Stomach (tissue), 9 donors: Measurements from ENCODE around the gene ZFP62. TPM values are rescaled to one million over a fixed set of nuclear protein-coding genes. Genes with fewer than 3 reads are reported as not detected.

Experiments used
- DNase-seq, 2 donors: peaks; one replicate each; pipeline versions ENCODE4 v3.0.0 to v3.0.0-alpha.2; 2013 to 2019
- H3K27ac ChIP-seq, 5 donors: fragments of 200-600 bp in 4 of 5; sonication (generic) in 4 of 5; one replicate each; pipeline ENCODE4 v1.5.1; 2013 to 2019; ENCODE audit warnings: mild to moderate bottlenecking in 1 of 5, moderate library complexity in 1 of 5
- H3K27me3 ChIP-seq, 3 donors: fragments of 200-600 bp; sonication (generic); one replicate each; pipeline ENCODE4 v1.5.1; 2017 to 2019; ENCODE audit warnings: mixed run types in 1 of 3
- H3K36me3 ChIP-seq, 4 donors: fragments of 200-600 bp; sonication (generic); 1 replicate in 3 of 4; 2 replicates in 1 of 4; pipeline ENCODE4 v1.5.1; 2016 to 2019
- H3K4me1 ChIP-seq, 4 donors: fragments of 200-600 bp; sonication (generic); one replicate each; pipeline ENCODE4 v1.5.1; 2016 to 2019
- H3K4me3 ChIP-seq, 4 donors: fragments of 200-600 bp; sonication (generic) in 3 of 4; one replicate each; pipeline ENCODE4 v1.5.1; 2016 to 2019; ENCODE audit warnings: mild to moderate bottlenecking in 1 of 4
- H3K9me3 ChIP-seq, 4 donors: fragments of 200-600 bp; sonication (generic); one replicate each; pipeline ENCODE4 v1.5.1; 2016 to 2019
- EP300 ChIP-seq: sonication (generic); formaldehyde crosslinking; IDR thresholded peaks from one replicate; pipeline ENCODE4 v1.6.1; 2017; ENCODE audit warnings: antibody characterized with exemption
- POLR2A ChIP-seq, 4 donors: fragments of 450-650 bp; IDR thresholded peaks; one replicate each; pipeline ENCODE4 v1.6.1; 2016; ENCODE audit warnings: antibody characterized with exemption in 4 of 4, control low read depth in 2 of 4, mild to moderate bottlenecking in 1 of 4, moderate library complexity in 1 of 4
- POLR2AphosphoS5 ChIP-seq, 3 donors: sonication (generic); formaldehyde crosslinking; IDR thresholded peaks; one replicate each; pipeline ENCODE4 v1.6.1; 2016; ENCODE audit warnings: antibody characterized with exemption in 3 of 3
- WGBS, 5 donors: extraction: QIAGEN DNeasy Blood & Tissue Kit in 3 of 5; methylation state at CpG; one replicate each; pipeline versions ENCODE4 v1.1.5 to v1.1.7; 2013 to 2018; 5-methylcytosine and 5-hydroxymethylcytosine counted together
- intact Hi-C: fragments of 100-400 bp; cut with DNase I; formaldehyde crosslinking; loops from one replicate; pipeline ENCODE4 v1.15.1; 2023; ENCODE audit warnings: low total_unique reads
- polyA plus RNA-seq, 3 donors: library from polyadenylated mRNA; stranded (reverse); fragments of 200-250 nt; gene quantifications; one replicate each; pipeline ENCODE4 v1.2.3, GENCODE V29; 2013
- total RNA-seq, 5 donors: library from RNA; depleted of rRNA; stranded (reverse); fragments of >200 nt; gene quantifications; one replicate each; pipeline versions ENCODE4 v1.1.0 to v1.2.3, GENCODE V29; 2014 to 2016
- TF ChIP-seq, protein P1 (sequence below), 7 experiments: fragments of 450-650 bp in 4 of 7; fragments of 200-600 bp in 3 of 7; sonication (generic) in 3 of 7; IDR thresholded peaks; one replicate each; pipeline ENCODE4 v1.5.1; 2016 to 2019; ENCODE audit warnings: antibody characterized with exemption in 7 of 7, control low read depth in 2 of 7, mild to moderate bottlenecking in 1 of 7
- donor health status: healthy with polysubstance abuse.
- donor health status: Bipolar disorder and iron deficiency.
- donor health status: healthy.

The ZFP62 gene
- total and polyA plus RNA-seq, 8 donors = 7.8 to 46.9 (median 16.2) TPM

DNA sequence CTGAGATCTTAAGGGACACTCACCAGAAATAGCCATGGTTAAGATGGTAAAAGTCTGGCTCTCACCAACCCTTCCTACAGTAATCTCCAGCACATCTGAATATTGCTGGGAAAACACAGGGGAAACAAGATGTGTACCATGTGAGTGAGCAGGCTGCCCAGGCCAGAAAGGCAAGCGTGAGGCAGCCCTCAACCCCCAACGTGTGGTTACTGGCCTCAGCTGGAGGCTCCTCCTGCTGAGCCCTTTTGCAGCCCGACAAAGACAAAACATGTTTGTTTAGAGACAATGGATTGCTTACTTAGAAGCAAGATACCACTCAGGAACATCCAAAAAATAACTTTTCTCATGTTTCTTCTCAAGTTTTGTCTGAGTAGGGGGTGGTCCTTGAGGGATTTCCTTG, 16.6 kb downstream of the ZFP62 start:
- 44 to 90% (median 56%) methylated on average over 3 of the region's 3 CpGs for WGBS, 5 donors
- intact Hi-C loops = no loop called here

DNA sequence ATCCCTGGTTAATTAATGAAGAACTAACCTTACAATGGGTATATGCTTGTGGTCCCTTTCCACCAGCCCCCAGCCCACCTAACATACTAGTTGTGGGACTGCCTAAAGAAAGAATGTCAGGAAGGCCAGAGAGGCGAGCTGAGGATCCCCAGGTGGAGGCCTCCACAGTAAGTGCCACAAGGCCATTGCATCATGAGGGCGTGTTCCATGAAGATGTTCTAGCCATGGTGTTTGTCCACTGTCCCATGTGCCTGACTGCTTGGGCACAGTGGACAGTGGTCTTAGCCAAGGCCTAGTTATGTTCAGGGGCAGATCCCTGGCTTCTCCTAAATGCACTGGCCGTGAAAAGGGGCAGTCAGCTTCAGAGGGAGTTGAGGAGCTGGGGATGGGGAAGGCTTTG, 21.1 kb downstream of the ZFP62 start:
- intact Hi-C loops = no loop called here
- no peak for DNase-seq

More for the DNA sequence above, 16.6 kb downstream of the ZFP62 start:
- Histone ChIP-seq H3K4me3 (no peak overlapping the region), H3K27ac (no peak overlapping the region), H3K9me3 (peaks cover 0 to 16% (median 11%) of the 10 kb centered on the region in 4 donors), H3K4me1 (no peaks in the 10 kb centered on the region), H3K36me3 (peaks cover 9 to 40% (median 28%) of the 10 kb centered on the region in 4 donors), H3K27me3 (no peaks in the 10 kb centered on the region)
- no peak for DNase-seq
- no peak for TF ChIP-seq EP300

DNA sequence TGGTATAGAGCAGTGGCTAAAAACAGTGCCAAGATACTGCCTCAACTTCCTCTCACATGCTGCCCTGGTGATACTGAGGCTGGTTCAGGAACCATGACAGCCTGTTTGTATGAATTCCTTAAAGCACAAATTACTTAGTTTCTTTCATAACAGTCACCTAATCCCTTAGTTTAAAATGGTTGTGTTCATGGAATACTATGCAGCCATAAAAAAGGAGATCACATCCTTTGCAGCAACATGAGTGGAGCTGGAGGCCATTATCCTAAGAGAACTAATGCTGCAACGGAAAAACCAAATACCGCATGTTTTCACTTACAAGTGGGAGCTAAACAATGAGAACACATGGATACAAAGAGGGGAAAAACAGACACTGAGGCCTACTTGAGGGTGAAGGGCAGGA, 21.8 kb downstream of the ZFP62 start:
- Histone ChIP-seq H3K4me1 (no peaks in the 10 kb centered on the region), H3K36me3 (peaks cover 5 to 39% (median 37%) of the 10 kb centered on the region in 4 donors), H3K9me3 (no peaks in the 10 kb centered on the region), H3K4me3 (no peak overlapping the region), H3K27ac (no peak overlapping the region), H3K27me3 (no peaks in the 10 kb centered on the region)
- WGBS, 5 donors = 95 to 99% (median 98%) methylated on average over 2 of the region's 2 CpGs
- intact Hi-C loops = no loop called here
- no peak for DNase-seq
- TF ChIP-seq, protein P1, sequence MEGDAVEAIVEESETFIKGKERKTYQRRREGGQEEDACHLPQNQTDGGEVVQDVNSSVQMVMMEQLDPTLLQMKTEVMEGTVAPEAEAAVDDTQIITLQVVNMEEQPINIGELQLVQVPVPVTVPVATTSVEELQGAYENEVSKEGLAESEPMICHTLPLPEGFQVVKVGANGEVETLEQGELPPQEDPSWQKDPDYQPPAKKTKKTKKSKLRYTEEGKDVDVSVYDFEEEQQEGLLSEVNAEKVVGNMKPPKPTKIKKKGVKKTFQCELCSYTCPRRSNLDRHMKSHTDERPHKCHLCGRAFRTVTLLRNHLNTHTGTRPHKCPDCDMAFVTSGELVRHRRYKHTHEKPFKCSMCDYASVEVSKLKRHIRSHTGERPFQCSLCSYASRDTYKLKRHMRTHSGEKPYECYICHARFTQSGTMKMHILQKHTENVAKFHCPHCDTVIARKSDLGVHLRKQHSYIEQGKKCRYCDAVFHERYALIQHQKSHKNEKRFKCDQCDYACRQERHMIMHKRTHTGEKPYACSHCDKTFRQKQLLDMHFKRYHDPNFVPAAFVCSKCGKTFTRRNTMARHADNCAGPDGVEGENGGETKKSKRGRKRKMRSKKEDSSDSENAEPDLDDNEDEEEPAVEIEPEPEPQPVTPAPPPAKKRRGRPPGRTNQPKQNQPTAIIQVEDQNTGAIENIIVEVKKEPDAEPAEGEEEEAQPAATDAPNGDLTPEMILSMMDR (IDR thresholded peaks at IDR 0.05) = no peak
- no peak for TF ChIP-seq POLR2AphosphoS5 (IDR thresholded peaks at IDR 0.05)
- no peak for TF ChIP-seq POLR2A (IDR thresholded peaks at IDR 0.05)
- no peak for TF ChIP-seq EP300

More for the DNA sequence above, 21.1 kb downstream of the ZFP62 start:
- Histone ChIP-seq H3K9me3 (no peaks in the 10 kb centered on the region), H3K27me3 (no peaks in the 10 kb centered on the region), H3K27ac (no peak overlapping the region), H3K4me3 (no peak overlapping the region), H3K4me1 (no peaks in the 10 kb centered on the region), H3K36me3 (peaks cover 4 to 32% (median 30%) of the 10 kb centered on the region in 4 donors)
- TF ChIP-seq, protein P1 (IDR thresholded peaks at IDR 0.05) = no peak
- TF ChIP-seq POLR2AphosphoS5 (IDR thresholded peaks at IDR 0.05) (no peak), EP300 (no peak), POLR2A (IDR thresholded peaks at IDR 0.05) (no peak)
- 91 to 96% (median 93%) methylated on average over 3 of the region's 3 CpGs for WGBS, 5 donors

DNA sequence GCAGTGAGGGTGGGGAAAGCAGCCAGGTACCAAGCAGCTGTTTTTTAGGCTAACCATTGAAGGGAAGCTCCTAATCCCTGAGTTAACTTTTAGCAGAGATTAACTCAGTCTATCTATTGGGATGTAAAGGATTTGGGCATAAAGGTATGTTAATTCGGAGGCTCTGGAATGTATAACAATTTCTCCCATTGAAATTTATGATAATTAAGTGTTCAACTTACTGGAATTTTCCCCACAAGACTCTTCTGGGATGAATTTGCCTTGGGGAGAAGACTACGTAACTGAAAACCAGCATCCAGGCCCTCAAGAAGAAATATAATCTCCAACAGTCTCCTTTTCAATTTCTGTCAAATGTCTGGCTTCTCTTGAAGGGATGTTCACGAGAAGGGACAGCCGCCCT, 23.6 kb downstream of the ZFP62 start:
- no peak for DNase-seq
- H3K27ac ChIP-seq = no peak overlapping the region
- H3K9me3 ChIP-seq = no peaks in the 10 kb centered on the region
- H3K4me3 ChIP-seq = no peak overlapping the region
- TF ChIP-seq, protein P1 (IDR thresholded peaks at IDR 0.05) = no peak
- no peak for TF ChIP-seq EP300
- TF ChIP-seq POLR2AphosphoS5 (IDR thresholded peaks at IDR 0.05) = no peak
- TF ChIP-seq POLR2A (IDR thresholded peaks at IDR 0.05) = no peak
- intact Hi-C loops = no loop called here
- peaks cover 5 to 14% (median 9%) of the 10 kb centered on the region in 4 donors for H3K4me1 ChIP-seq
- H3K27me3 ChIP-seq = no peaks in the 10 kb centered on the region
- 94 to 97% (median 95%) methylated on average over 4 of the region's 4 CpGs for WGBS, 5 donors
- peaks cover 5 to 41% (median 39%) of the 10 kb centered on the region in 4 donors for H3K36me3 ChIP-seq

DNA sequence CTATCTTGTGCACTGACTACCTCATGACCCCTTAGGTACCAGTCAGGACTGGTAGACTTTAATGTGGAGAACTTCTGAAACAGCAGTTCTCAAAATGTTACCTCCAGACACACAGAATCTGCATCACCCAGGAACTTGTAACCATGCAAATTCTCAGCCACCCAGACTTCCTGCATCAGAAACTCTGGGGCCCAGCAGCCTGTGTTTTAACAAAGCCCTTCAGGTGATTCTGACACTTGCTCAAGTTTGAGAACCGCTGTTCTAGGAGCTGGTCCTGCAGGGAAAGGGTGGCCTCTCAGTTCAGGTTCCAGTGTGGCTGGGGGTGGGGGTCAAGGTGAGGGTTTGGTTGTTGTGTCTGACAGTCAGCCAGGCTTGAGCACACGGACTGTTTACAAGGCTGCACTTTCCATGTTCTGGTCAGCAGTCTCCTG, 28.4 kb downstream of the ZFP62 start:
- TF ChIP-seq EP300 = no peak
- no peak for TF ChIP-seq POLR2A (IDR thresholded peaks at IDR 0.05)
- TF ChIP-seq, protein P1 (IDR thresholded peaks at IDR 0.05) = no peak
- TF ChIP-seq POLR2AphosphoS5 (IDR thresholded peaks at IDR 0.05) = no peak
- H3K27ac ChIP-seq = peak overlapping the region in 2 of 5 donors; percentile 99 to 100
- intact Hi-C loops = no loop called here
- WGBS, 5 donors = 57 to 66% (median 63%) methylated on average over 2 of the region's 2 CpGs
- peak in 1 of 2 donors; percentile 41 for DNase-seq
- H3K4me1 ChIP-seq = peaks cover 23 to 35% (median 33%) of the 10 kb centered on the region in 4 donors
- H3K9me3 ChIP-seq = peaks cover 0 to 7% (median 0%) of the 10 kb centered on the region in 4 donors
- H3K36me3 ChIP-seq = peaks cover 5 to 42% (median 37%) of the 10 kb centered on the region in 4 donors
- H3K4me3 ChIP-seq = peak overlapping the region in 2 of 4 donors; percentile 66 to 79
- no peaks in the 10 kb centered on the region for H3K27me3 ChIP-seq
